AG09319 (cell line): ENCODE results near the gene CDC20.

Source experiments
- DNase-seq: peaks from one replicate; pipeline ENCODE4 v3.0.0-alpha.2; 2010; ENCODE audit warnings: low read depth; ENCODE audit errors: extremely low read depth
- TF ChIP-seq, protein P1 (sequence below): IDR thresholded peaks from 2 replicates; pipeline ENCODE4 v1.5.1; 2011; ENCODE audit warnings: low read depth, mild to moderate bottlenecking, inconsistent platforms, low read length, moderate library complexity

Gene CDC20

DNA sequence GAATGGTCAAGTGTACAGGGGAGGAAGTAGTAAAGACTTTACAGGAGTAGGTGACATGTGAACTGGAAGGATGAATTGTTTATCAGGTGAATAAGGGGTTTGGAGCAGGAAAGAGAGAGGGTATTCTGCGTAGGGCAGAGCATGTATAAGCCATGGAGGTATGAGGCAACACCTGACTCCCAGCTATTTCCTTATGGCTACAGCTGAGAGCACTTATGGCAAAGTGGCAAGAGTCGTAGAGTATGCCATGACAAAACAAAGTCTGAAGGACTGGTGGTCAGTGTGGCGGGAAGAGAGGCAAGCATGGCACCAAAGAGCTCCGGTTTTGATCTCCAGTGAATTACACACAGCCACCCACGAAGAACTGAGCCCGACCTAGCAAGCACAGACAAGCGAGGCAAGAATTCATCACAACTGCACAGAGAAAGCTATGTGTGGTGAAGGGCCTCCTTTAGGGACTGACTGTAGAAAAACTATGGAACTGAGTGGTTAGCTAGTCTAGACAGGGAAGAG lies 18.0 kb downstream of the CDC20 start:
- no peak for DNase-seq
- TF ChIP-seq, protein P1, sequence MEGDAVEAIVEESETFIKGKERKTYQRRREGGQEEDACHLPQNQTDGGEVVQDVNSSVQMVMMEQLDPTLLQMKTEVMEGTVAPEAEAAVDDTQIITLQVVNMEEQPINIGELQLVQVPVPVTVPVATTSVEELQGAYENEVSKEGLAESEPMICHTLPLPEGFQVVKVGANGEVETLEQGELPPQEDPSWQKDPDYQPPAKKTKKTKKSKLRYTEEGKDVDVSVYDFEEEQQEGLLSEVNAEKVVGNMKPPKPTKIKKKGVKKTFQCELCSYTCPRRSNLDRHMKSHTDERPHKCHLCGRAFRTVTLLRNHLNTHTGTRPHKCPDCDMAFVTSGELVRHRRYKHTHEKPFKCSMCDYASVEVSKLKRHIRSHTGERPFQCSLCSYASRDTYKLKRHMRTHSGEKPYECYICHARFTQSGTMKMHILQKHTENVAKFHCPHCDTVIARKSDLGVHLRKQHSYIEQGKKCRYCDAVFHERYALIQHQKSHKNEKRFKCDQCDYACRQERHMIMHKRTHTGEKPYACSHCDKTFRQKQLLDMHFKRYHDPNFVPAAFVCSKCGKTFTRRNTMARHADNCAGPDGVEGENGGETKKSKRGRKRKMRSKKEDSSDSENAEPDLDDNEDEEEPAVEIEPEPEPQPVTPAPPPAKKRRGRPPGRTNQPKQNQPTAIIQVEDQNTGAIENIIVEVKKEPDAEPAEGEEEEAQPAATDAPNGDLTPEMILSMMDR: no peak

DNA sequence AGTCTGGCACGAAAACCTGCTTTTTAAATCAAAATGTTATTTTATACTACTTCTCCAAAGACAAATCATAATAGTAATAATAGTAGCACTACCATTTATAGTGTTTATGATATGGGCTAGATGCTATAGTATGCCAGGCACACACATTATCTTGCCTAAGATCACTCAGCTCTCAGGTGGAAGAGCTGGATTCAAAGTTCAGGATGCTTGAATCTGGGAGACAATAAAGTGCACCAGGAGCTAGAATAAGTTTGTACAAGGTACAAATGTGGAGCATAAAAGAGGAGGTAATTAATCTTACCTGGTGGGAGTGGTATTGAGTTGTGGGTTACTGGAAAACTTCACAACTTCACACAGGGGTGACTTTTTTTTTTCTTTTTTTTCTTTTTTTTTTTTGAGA lies 19.1 kb downstream of the CDC20 start:
- TF ChIP-seq, protein P1: no peak
- DNase-seq: no peak

DNA sequence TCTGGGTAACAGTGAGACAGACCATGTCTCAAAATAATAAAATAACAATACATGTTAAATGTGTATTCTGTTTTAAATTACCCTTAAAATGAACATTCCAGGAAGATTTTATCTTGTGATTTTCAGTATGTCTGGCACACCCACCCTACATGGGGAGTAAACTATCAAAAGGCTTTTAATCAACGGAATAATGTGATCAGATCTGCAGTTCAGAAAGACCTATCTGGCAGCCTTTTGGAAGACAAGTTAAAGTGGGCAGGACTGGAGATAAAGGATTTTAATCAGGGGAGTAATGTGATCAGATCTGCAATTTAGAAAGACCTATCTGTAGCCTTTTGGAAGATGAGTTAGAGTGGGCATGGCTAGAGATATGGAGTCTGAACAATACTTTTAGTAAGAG lies 20.7 kb downstream of the CDC20 start:
- DNase-seq: no peak

DNA sequence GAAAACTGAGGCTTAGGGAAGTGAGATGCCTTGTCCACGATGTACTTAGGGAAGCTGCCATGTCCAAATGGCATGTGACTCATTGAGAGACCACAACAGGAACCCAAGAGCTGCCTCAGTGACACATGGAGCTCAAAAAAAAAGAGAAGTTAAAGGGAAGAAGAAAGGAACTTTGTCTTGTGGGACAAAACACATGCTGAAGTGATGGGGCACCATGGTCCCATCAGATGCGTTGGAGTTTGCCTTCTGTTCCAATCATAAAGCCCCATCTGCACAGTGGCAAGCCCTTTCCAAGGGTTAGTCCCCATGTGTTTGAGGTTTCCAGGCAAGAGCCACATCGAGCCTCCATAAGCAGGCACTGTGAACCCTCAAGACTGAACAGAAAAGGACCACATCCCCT lies 22.8 kb downstream of the CDC20 start:
- DNase-seq: no peak
- TF ChIP-seq, protein P1: no peak

More for the DNA sequence above, 20.7 kb downstream of the CDC20 start:
- TF ChIP-seq, protein P1: no peak

DNA sequence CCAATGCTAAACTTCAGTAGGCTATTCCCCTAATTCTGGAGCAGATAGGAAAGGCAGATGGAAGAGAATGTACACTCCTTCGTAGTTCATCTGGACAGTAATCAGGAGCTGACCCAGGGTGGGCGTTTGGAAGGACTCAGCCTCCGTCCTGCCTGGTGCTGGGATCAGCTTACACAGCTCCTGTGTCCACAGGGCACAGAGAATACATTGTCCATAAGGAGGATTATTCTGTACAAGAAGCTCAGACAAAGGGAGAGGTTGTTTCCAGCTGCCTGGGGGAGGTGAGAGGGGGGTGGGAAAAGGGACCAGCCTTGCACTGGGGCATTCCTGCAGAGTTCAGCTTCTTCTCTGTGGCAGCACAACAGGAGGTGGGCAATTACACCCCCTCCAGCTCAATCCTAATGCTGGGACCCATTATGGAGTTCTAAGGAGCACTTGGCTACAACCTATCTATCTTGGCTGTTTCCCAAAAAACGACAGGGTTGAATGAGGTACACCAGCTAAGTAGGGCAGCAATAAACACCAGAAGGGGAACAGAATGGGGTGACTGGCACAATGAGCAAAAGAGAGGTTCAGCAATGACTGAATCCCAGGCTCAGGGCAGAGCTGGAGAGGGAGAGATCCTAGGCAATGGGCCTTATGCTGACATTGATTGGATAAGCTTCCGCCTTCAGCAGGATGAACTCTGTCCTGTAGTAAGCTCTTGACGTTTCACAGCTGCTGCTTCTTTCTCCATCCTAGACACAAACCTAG lies 23.4 kb downstream of the CDC20 start:
- TF ChIP-seq, protein P1: no peak
- no peak for DNase-seq

DNA sequence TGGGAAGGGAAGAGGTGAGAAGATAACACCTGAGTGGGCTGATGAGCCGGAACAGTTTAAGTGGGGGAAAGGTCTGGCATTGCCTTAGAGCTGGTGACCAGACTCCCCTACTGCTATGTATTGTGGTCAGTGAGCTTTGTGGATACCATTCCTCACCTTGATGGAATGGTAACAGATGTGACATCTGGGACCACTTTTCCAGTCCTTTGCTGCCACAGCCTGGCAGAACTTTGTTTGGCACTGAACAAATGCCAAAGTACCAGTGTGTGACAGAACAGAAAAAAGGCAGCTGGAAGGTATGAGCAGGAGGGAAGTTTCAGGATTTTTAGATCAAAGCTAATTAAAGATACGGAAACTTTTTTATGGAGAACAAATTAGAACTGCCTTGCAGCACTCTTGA lies 24.7 kb downstream of the CDC20 start:
- DNase-seq: no peak
- TF ChIP-seq, protein P1: peak; percentile 5

DNA sequence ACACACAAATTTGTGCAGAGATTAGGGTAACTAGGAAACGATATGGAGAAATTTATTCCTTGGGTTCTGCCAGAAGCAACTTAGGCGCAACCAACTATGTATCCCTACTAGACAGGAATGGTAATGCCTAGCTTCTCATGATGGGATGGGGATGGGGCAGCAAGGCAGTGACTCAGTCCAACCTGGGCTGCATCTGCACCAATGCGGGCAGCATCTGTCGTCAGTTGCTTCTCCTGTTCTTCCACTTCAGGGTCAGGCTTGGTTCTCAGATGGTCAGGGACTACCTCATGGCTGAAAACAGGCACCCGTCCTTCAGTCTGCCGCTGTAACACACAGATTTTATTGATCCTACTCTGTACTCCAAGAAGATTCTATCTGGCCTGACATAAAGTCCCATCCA lies 27.9 kb downstream of the CDC20 start:
- TF ChIP-seq, protein P1: no peak
- no peak for DNase-seq
